Skeletal muscle satellite cell (primary cell): ENCODE data around the gene PLEKHO2. TPM values are rescaled to one million over a fixed set of nuclear protein-coding genes. Genes with fewer than 3 reads are reported as not detected.
A peak's percentile ranks its signal among the peaks of the same experiment; 100 is the strongest.
"Not testable (repeated sequence)": the region's sequence is repeated elsewhere in the genome, so short reads cannot be mapped to it uniquely, and the experiment has no call there.

Experiments
- H3K27me3 ChIP-seq: 2 replicates; pipeline ENCODE4 v1.7.0; 2013; ENCODE audit warnings: low read length; ENCODE audit not compliant: control insufficient read depth, insufficient read depth
- H3K36me3 ChIP-seq: 2 replicates; pipeline ENCODE4 v1.7.0; 2013; ENCODE audit warnings: mild to moderate bottlenecking, control low read depth, low read length; ENCODE audit not compliant: insufficient read depth
- H3K4me1 ChIP-seq: 2 replicates; pipeline ENCODE4 v1.7.0; 2013; ENCODE audit warnings: low read length; ENCODE audit not compliant: control insufficient read depth, insufficient read depth
- H3K4me2 ChIP-seq: 2 replicates; pipeline ENCODE4 v1.7.0; 2013; ENCODE audit warnings: mild to moderate bottlenecking, low read length
- H3K4me3 ChIP-seq: 2 replicates; pipeline ENCODE4 v1.7.0; 2013; ENCODE audit warnings: low read length
- H3K9ac ChIP-seq: 2 replicates; pipeline ENCODE4 v1.7.0; 2013; ENCODE audit warnings: mild to moderate bottlenecking, low read depth, low read length, moderate library complexity
- H3K9me3 ChIP-seq: replicated peaks from 2 replicates; pipeline ENCODE4 v1.7.0; 2013; ENCODE audit warnings: mild to moderate bottlenecking, control low read depth, low read length
- total RNA-seq: library from RNA; depleted of rRNA; stranded (reverse); fragments of >200 nt; gene quantifications from 2 replicates; pipeline ENCODE4 v1.2.3, GENCODE V29; 2012; rRNA removed

The PLEKHO2 gene
- 21.6 and 22.3 TPM in 2 replicates for total RNA-seq

DNA sequence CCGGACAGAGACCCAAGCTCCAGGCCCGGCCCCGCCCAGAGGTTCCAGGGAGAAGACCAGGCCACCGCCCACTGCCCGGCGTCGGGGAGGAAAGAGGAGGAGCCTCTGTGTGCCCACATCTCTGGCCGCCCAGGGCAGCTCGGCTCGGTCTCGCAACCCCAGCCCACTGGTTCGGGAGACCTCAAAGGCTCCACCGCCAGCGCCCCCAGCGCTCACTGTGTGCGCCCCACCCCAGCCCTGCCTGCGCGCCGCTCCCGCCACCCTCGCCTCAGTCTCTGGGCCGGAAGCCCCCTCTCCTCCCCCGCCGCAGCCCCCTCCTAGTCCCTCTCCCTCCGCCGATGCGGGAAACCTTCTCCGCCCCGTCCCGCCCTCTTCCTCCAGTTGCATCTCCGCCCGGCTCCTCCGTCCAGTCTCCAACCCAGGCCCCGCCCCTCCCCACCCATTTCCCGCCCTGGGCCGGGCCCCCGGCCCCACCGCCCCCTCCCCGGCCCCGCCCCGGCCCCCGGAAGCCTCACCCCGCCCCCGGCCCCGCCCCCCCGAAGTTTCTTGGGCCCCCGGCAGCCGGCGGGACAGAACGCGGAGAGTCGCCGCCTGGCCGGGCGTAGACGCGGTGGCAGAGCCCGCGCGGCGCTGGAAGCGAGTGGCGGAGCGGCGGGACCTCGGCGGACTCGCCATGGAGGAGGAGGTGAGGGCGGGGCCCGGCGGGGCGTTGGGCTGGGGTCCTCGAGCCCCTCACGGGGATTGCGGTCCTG is at the start of gene PLEKHO2:
PLEKHO2 (plus strand) TSS at position 572 of the 752 bp plus-strand sequence; CDS start at position 674, 102 bp downstream.
- no peaks in the 10 kb centered on the region for H3K27me3 ChIP-seq
- no peaks in the 10 kb centered on the region for H3K9me3 ChIP-seq
- peaks cover 32% of the 10 kb centered on the region for H3K4me1 ChIP-seq
- H3K36me3 ChIP-seq, result peaks cover 5% of the 10 kb centered on the region
- H3K9ac ChIP-seq, result peak within 1 kb of the TSS; percentile 94
- H3K4me2 ChIP-seq, result peak within 1 kb of the TSS; percentile 99
- H3K4me3 ChIP-seq, result peak within 1 kb of the TSS; percentile 87

DNA sequence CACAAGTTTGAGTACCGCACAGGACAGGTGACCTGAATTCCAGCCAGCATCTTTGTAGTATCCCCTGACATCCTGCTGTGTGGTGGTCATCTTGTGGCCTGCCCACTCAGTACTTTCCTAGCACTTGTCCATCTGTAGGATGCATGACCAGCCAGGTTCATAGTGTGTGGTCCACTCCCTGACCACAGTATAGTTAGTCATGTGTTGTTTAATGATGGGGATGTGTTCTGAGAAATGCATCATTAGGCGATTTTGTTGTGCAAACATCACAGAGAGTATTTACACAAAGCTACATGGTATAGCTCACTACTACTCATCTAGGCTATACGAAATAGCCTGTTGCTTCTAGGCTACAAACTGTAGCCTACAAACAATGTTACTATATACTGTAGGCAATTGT is 49.4 kb upstream of the PLEKHO2 start:
- no peak overlapping the region for H3K4me3 ChIP-seq
- no peaks in the 10 kb centered on the region for H3K4me1 ChIP-seq
- H3K4me2 ChIP-seq, result no peak overlapping the region
- no peaks in the 10 kb centered on the region for H3K36me3 ChIP-seq
- no peaks in the 10 kb centered on the region for H3K27me3 ChIP-seq
- no peak overlapping the region for H3K9ac ChIP-seq
- no peaks in the 10 kb centered on the region for H3K9me3 ChIP-seq

- H3K36me3 ChIP-seq, H3K9ac ChIP-seq, H3K9me3 ChIP-seq, H3K4me3 ChIP-seq, H3K4me1 ChIP-seq, H3K4me2 ChIP-seq, H3K27me3 ChIP-seq: not testable (repeated sequence)
These were observed 46.4 kb upstream of the PLEKHO2 start for GRCh38 chr15:64795299-64795698.

DNA sequence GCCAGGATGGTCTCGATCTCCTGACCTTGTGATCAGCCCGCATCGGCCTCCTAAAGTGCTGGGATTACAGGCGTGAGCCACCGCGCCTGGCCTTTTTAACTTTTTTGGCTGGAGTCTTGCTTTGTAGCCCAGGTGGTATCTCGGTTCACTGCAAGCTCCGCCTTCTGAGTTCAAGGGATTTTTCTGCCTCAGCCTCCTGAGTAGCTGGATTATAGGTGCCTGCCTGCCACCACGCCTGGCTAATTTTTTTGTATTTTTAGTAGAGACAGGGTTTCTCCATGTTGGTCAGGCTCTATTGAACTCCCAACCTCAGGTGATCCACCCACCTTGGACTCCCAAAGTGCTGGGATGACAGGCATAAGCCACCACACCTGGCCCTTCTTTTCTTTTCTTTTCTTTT is 45.8 kb upstream of the PLEKHO2 start:
- not testable (repeated sequence) for H3K9me3 ChIP-seq, H3K4me2 ChIP-seq, H3K4me3 ChIP-seq, H3K9ac ChIP-seq, H3K27me3 ChIP-seq, H3K36me3 ChIP-seq, H3K4me1 ChIP-seq

DNA sequence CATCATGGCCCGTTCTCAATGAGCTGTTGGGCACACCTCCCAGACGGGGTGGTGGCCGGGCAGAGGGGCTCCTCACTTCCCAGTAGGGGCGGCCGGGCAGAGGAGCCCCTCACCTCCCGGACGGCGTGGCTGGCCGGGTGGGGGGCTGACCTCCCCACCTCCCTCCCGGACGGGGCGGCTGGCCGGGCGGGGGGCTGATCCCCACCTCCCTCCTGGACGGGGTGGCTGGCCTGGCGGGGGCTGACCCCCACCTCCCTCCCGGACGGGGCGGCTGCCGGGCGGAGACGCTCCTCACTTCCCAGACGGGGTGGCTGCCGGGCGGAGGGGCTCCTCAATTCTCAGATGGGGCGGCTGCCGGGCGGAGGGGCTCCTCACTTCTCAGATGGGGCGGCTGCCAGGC is 42.8 kb upstream of the PLEKHO2 start:
- not testable (repeated sequence) for H3K4me3 ChIP-seq, H3K36me3 ChIP-seq, H3K9ac ChIP-seq, H3K27me3 ChIP-seq, H3K4me2 ChIP-seq, H3K9me3 ChIP-seq, H3K4me1 ChIP-seq

- H3K9me3 ChIP-seq, result no peaks in the 10 kb centered on the region
- no peak overlapping the region for H3K4me3 ChIP-seq
- no peaks in the 10 kb centered on the region for H3K36me3 ChIP-seq
These were observed 41.2 kb upstream of the PLEKHO2 start for GRCh38 chr15:64800476-64800875.

GRCh38 chr15:64803526-64803925 is 38.2 kb upstream of the PLEKHO2 start:
- H3K4me3 ChIP-seq, result no peak overlapping the region
- no peaks in the 10 kb centered on the region for H3K9me3 ChIP-seq
- no peak overlapping the region for H3K4me2 ChIP-seq
- no peaks in the 10 kb centered on the region for H3K36me3 ChIP-seq
- H3K9ac ChIP-seq, result no peak overlapping the region
- no peaks in the 10 kb centered on the region for H3K4me1 ChIP-seq
- peaks cover 6% of the 10 kb centered on the region for H3K27me3 ChIP-seq

More at GRCh38 chr15:64800476-64800875, 41.2 kb upstream of the PLEKHO2 start:
- H3K27me3 ChIP-seq, result peaks cover 6% of the 10 kb centered on the region
- no peaks in the 10 kb centered on the region for H3K4me1 ChIP-seq
- H3K4me2 ChIP-seq, result no peak overlapping the region
- H3K9ac ChIP-seq, result no peak overlapping the region

GRCh38 chr15:64804619-64805018 is 37.1 kb upstream of the PLEKHO2 start:
- H3K4me1 ChIP-seq, result no peaks in the 10 kb centered on the region
- H3K9me3 ChIP-seq, result no peaks in the 10 kb centered on the region
- peaks cover 13% of the 10 kb centered on the region for H3K27me3 ChIP-seq
- H3K4me2 ChIP-seq, result no peak overlapping the region
- H3K9ac ChIP-seq, result no peak overlapping the region
- no peaks in the 10 kb centered on the region for H3K36me3 ChIP-seq
- no peak overlapping the region for H3K4me3 ChIP-seq

DNA sequence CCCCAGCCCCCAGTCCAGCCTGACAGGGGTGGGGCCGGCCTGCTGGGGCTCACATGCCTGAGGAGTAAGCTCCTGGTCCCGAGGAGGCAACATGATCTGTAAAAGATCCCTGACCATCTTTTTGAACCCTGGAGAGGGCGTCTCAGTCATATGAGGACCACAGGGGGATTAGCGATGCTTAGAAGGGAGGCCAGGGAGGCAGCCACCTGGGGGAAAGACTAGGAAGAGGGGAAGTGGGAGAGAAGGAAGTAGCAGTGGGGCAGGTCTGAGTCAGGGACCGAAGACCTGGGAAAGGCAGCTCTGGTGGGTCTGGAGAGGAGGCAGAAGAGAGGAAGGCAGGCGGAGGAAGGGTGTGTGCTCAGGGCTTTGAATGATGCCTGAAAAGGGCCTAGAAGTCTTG is 35.2 kb upstream of the PLEKHO2 start:
- Histone ChIP-seq H3K36me3 (no peaks in the 10 kb centered on the region), H3K9me3 (no peaks in the 10 kb centered on the region), H3K27me3 (peaks cover 13% of the 10 kb centered on the region), H3K9ac (no peak overlapping the region), H3K4me2 (no peak overlapping the region), H3K4me3 (no peak overlapping the region), H3K4me1 (no peaks in the 10 kb centered on the region)

GRCh38 chr15:64807051-64807749 is 34.5 kb upstream of the PLEKHO2 start:
- no peak overlapping the region for H3K4me2 ChIP-seq
- no peak overlapping the region for H3K4me3 ChIP-seq
- no peaks in the 10 kb centered on the region for H3K4me1 ChIP-seq
- no peaks in the 10 kb centered on the region for H3K9me3 ChIP-seq
- H3K27me3 ChIP-seq, result peaks cover 13% of the 10 kb centered on the region
- no peaks in the 10 kb centered on the region for H3K36me3 ChIP-seq
- no peak overlapping the region for H3K9ac ChIP-seq

DNA sequence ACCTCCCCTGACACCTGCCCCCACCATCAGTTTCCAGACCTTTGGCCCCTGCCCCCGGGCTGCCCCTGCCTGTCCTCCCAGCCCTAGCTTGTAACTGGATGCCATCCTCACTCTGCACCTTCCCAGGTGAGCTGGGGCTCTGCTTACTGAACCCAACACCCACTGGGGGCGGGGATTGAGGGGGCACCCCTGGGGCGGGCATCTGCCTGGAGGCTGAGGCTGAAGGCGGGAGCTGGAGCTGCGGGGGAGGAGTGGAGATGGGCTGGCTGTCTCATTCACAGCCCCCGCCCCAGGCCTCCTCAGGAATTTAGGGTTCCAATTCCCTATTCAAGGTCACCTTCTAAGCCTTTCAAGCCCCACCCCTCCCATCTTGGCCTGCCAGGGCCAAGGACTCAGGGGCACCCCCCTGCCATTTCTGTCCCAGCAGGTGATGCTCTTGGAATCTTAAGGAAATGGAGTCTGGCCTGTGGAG is 33.9 kb upstream of the PLEKHO2 start:
- no peaks in the 10 kb centered on the region for H3K4me1 ChIP-seq
- no peaks in the 10 kb centered on the region for H3K9me3 ChIP-seq
- H3K9ac ChIP-seq, result no peak overlapping the region
- H3K4me3 ChIP-seq, result no peak overlapping the region
- H3K27me3 ChIP-seq, result peaks cover 13% of the 10 kb centered on the region
- H3K4me2 ChIP-seq, result no peak overlapping the region
- H3K36me3 ChIP-seq, result no peaks in the 10 kb centered on the region
